SU-DHL-6 (cell line): Measurements from ENCODE around the gene KIAA1191.

Experiments
- EZH2phosphoT487 ChIP-seq: fragments of 200-600 bp; sonication (generic), shearing (Covaris generic); conservative IDR thresholded peaks from 2 replicates; pipeline ENCODE4 v1.6.1; 2018; ENCODE audit warnings: mild to moderate bottlenecking, antibody characterized with exemption, low read length, moderate library complexity, mixed read lengths
- TF ChIP-seq, protein P1 (sequence below): fragments of 200-600 bp; sonication (generic); IDR thresholded peaks from one replicate; pipeline ENCODE4 v1.5.1; 2017; ENCODE audit warnings: antibody characterized with exemption, mild to moderate bottlenecking, low read length, moderate library complexity; ENCODE audit not compliant: insufficient read depth, poor library complexity, severe bottlenecking

DNA sequence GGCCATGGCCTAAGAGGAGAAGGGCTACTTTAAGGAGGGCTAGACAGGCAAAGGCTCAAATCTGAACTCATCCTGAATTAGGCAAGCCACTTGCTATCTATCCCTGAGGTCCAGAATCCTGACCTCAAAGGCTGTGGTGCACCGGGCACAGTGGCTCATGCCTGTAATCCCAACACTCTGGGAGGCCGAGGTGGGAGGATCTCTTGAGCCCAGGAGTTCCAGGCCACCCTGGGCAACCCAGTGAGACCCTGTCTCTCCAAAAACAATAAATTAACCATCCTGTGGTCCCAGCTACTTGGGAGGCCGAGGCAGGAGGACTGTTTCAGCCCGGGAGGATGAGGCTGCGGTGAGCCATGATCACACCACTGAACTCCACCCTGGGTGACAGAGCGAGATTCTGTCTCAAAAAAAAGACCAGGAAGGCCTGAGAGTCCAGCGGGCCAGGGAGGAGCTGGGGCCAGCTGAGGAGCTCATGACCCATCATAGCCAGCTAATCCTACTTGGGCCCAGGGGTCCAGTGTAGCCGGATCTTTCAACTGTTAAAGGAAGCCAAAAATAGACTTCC is 22.9 kb upstream of the KIAA1191 start:
- TF ChIP-seq, protein P1, sequence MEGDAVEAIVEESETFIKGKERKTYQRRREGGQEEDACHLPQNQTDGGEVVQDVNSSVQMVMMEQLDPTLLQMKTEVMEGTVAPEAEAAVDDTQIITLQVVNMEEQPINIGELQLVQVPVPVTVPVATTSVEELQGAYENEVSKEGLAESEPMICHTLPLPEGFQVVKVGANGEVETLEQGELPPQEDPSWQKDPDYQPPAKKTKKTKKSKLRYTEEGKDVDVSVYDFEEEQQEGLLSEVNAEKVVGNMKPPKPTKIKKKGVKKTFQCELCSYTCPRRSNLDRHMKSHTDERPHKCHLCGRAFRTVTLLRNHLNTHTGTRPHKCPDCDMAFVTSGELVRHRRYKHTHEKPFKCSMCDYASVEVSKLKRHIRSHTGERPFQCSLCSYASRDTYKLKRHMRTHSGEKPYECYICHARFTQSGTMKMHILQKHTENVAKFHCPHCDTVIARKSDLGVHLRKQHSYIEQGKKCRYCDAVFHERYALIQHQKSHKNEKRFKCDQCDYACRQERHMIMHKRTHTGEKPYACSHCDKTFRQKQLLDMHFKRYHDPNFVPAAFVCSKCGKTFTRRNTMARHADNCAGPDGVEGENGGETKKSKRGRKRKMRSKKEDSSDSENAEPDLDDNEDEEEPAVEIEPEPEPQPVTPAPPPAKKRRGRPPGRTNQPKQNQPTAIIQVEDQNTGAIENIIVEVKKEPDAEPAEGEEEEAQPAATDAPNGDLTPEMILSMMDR, result no peak
- no peak for TF ChIP-seq EZH2phosphoT487
